OCI-LY1 (cell line): ENCODE results near the gene KIF2B.

Experiments used
- EZH2 ChIP-seq: fragments of 200-600 bp; sonication (generic), shearing (Covaris generic); IDR thresholded peaks from 2 replicates; pipeline ENCODE4 v1.8.0; 2017; ENCODE audit warnings: borderline replicate concordance, mixed run types, mild to moderate bottlenecking, antibody characterized with exemption, low read length, moderate library complexity, mixed read lengths
- TF ChIP-seq, protein P1 (sequence below): fragments of 200-600 bp; sonication (generic), shearing (Covaris generic); IDR thresholded peaks from 2 replicates; pipeline ENCODE4 v1.5.1; 2017; ENCODE audit warnings: mild to moderate bottlenecking, antibody characterized with exemption, low read length, moderate library complexity, mixed read lengths

DNA sequence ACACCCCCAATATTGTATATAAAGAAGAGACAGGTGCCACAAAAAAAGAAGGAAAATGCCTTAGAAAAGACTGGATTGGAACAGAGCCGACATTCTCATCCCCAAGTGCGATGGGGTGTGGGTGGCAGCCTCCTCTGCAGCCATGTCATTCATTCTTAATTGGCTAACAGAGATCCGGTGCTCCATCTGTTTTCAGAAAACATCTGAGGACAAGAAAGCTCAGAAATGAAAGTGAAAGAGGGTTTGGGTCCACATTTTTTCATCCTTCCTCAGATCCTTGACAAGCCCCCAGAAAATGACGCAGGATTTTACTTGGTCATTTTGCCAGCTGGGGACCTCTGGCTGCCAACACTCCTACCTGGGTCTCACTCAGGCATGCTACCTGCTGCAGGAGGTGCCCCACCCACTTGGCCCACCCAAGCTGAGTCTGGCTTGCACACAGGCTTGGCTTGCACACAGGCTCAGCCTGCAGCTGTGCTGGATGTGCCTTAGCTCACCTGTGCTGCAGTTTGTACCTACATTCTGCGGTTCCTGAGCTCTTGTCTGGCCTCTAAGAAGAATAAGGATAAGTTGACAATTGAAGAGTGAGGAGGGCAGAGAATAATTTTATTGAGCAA lies 21.9 kb downstream of the KIF2B start:
- TF ChIP-seq, protein P1, sequence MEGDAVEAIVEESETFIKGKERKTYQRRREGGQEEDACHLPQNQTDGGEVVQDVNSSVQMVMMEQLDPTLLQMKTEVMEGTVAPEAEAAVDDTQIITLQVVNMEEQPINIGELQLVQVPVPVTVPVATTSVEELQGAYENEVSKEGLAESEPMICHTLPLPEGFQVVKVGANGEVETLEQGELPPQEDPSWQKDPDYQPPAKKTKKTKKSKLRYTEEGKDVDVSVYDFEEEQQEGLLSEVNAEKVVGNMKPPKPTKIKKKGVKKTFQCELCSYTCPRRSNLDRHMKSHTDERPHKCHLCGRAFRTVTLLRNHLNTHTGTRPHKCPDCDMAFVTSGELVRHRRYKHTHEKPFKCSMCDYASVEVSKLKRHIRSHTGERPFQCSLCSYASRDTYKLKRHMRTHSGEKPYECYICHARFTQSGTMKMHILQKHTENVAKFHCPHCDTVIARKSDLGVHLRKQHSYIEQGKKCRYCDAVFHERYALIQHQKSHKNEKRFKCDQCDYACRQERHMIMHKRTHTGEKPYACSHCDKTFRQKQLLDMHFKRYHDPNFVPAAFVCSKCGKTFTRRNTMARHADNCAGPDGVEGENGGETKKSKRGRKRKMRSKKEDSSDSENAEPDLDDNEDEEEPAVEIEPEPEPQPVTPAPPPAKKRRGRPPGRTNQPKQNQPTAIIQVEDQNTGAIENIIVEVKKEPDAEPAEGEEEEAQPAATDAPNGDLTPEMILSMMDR: no peak
- no peak for TF ChIP-seq EZH2
